Measurements from ENCODE around the gene P2RY6. TPM values are rescaled to one million over a fixed set of nuclear protein-coding genes. Genes with fewer than 3 reads are reported as not detected.

Gene P2RY6
- total RNA-seq, 1 experiment from 2014 or later: 34.7 TPM

DNA sequence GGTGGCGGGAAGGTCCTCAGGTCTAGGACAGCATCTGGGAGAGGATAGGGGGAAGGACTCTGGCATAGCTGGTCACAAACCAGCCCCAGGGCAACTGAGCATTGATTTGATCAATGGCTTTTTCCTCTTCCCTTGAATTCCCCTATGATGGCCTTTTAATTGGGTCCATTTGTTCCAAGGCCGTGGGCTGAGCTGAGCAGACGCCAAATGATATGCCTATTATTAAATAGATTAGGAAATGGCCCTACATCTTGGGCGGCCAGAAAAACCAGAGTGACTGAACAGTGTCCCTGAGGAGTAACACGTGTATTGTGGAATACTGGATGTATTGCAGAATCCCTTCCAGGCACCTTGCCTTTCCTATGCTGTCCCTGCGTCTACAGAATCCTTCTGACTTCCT is 26.7 kb upstream of the P2RY6 start:
- H3F3A ChIP-seq (ENCODE audit: insufficient read depth, low read depth): peaks cover 42% of the 10 kb centered on the region
- BruUV-seq (replicated peaks): no TSS peak
- intact Hi-C loops (cut with micrococcal nuclease; ENCODE audit: unreplicated experiment): no loop called here
- no peak overlapping the region for H3K27ac ChIP-seq
- peaks cover 30% of the 10 kb centered on the region for H3K4me1 ChIP-seq (replicated peaks; ENCODE audit: insufficient read depth)
- peaks cover 12% of the 10 kb centered on the region; the same call in 1 of the 2 replicates for H3K36me3 ChIP-seq (ENCODE audit: low read depth)
- no peaks in the 10 kb centered on the region for H3K79me2 ChIP-seq (ENCODE audit: low read depth)
- no peak overlapping the region for H3K4me3 ChIP-seq
- H3K27me3 ChIP-seq (ENCODE audit: insufficient read depth, low read depth): no peaks in the 10 kb centered on the region
- H3K4me2 ChIP-seq: no peak overlapping the region
- no peak overlapping the region for H2AFZ ChIP-seq
- ChIA-PET POLR2A (ENCODE audit: unreplicated experiment) (no interaction called here), CTCF (interaction anchor here (0.6 to 0.8 kb wide), 2 partner anchors 12 to 52 kb away, joined by 3 to 4 read pairs; no protein-coding TSS in a partner anchor)
- DNase-seq: no peak
- no peaks in the 10 kb centered on the region for H4K20me1 ChIP-seq (ENCODE audit: insufficient read depth)
- TF ChIP-seq, protein P1, sequence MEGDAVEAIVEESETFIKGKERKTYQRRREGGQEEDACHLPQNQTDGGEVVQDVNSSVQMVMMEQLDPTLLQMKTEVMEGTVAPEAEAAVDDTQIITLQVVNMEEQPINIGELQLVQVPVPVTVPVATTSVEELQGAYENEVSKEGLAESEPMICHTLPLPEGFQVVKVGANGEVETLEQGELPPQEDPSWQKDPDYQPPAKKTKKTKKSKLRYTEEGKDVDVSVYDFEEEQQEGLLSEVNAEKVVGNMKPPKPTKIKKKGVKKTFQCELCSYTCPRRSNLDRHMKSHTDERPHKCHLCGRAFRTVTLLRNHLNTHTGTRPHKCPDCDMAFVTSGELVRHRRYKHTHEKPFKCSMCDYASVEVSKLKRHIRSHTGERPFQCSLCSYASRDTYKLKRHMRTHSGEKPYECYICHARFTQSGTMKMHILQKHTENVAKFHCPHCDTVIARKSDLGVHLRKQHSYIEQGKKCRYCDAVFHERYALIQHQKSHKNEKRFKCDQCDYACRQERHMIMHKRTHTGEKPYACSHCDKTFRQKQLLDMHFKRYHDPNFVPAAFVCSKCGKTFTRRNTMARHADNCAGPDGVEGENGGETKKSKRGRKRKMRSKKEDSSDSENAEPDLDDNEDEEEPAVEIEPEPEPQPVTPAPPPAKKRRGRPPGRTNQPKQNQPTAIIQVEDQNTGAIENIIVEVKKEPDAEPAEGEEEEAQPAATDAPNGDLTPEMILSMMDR (conservative IDR thresholded peaks at IDR 0.05): no peak
- TF ChIP-seq EZH2 (IDR thresholded peaks at IDR 0.05; ENCODE audit: low read depth): no peak
- H3K9me3 ChIP-seq (ENCODE audit: insufficient read depth, low read depth): no peaks in the 10 kb centered on the region
- H3K9me2 ChIP-seq (ENCODE audit: insufficient read depth): no peaks in the 10 kb centered on the region

GRCh38 chr11:73246303-73246702 is 25.8 kb upstream of the P2RY6 start:
- DNase-seq: no peak
- no TSS peak for BruUV-seq (replicated peaks)
- intact Hi-C loops (cut with micrococcal nuclease; ENCODE audit: unreplicated experiment): no loop called here
- ChIA-PET CTCF (interaction anchor here (0.6 kb wide), 1 partner anchor 51 kb away, joined by 3 read pairs; no protein-coding TSS in a partner anchor), POLR2A (ENCODE audit: unreplicated experiment) (interaction anchor here (0.6 kb wide), 2 partner anchors 51 to 63 kb away, joined by 3 to 4 read pairs; no protein-coding TSS in a partner anchor)
- no peaks in the 10 kb centered on the region for H4K20me1 ChIP-seq (ENCODE audit: insufficient read depth)
- no peaks in the 10 kb centered on the region for H3K9me3 ChIP-seq (ENCODE audit: insufficient read depth, low read depth)
- no peak overlapping the region for H3K4me3 ChIP-seq
- peaks cover 26% of the 10 kb centered on the region for H3K4me1 ChIP-seq (replicated peaks; ENCODE audit: insufficient read depth)
- H2AFZ ChIP-seq: no peak overlapping the region
- no peaks in the 10 kb centered on the region for H3K79me2 ChIP-seq (ENCODE audit: low read depth)
- peaks cover 44% of the 10 kb centered on the region for H3F3A ChIP-seq (ENCODE audit: insufficient read depth, low read depth)
- no peaks in the 10 kb centered on the region for H3K27me3 ChIP-seq (ENCODE audit: insufficient read depth, low read depth)
- no peak overlapping the region for H3K4me2 ChIP-seq
- H3K27ac ChIP-seq: no peak overlapping the region
- no peaks in the 10 kb centered on the region for H3K9me2 ChIP-seq (ENCODE audit: insufficient read depth)
- peaks cover 12% of the 10 kb centered on the region; the same call in 1 of the 2 replicates for H3K36me3 ChIP-seq (ENCODE audit: low read depth)
- TF ChIP-seq, protein P1 (conservative IDR thresholded peaks at IDR 0.05): no peak
- TF ChIP-seq EZH2 (IDR thresholded peaks at IDR 0.05; ENCODE audit: low read depth): no peak

- H3K4me1 ChIP-seq (replicated peaks; ENCODE audit: insufficient read depth): peaks cover 20% of the 10 kb centered on the region
- BruUV-seq (replicated peaks): no TSS peak
- TF ChIP-seq, protein P1 (conservative IDR thresholded peaks at IDR 0.05): no peak
- no peak for TF ChIP-seq EZH2 (IDR thresholded peaks at IDR 0.05; ENCODE audit: low read depth)
- peaks cover 12% of the 10 kb centered on the region; the same call in 1 of the 2 replicates for H3K36me3 ChIP-seq (ENCODE audit: low read depth)
- peak overlapping the region; percentile 48 for H3K27ac ChIP-seq
- no peaks in the 10 kb centered on the region for H3K27me3 ChIP-seq (ENCODE audit: insufficient read depth, low read depth)
- intact Hi-C loops (cut with micrococcal nuclease; ENCODE audit: unreplicated experiment): loop anchor here (1.0 kb wide), 1 partner anchor 41 kb away; no protein-coding TSS in a partner anchor
- H4K20me1 ChIP-seq (ENCODE audit: insufficient read depth): no peaks in the 10 kb centered on the region
- POLR2A ChIA-PET (ENCODE audit: unreplicated experiment): no interaction called here
- H3K4me3 ChIP-seq: no peak overlapping the region
- H3F3A ChIP-seq (ENCODE audit: insufficient read depth, low read depth): peaks cover 51% of the 10 kb centered on the region
- H2AFZ ChIP-seq: no peak overlapping the region
- no peak for DNase-seq
- H3K79me2 ChIP-seq (ENCODE audit: low read depth): no peaks in the 10 kb centered on the region
- H3K4me2 ChIP-seq: no peak overlapping the region
- no peaks in the 10 kb centered on the region for H3K9me3 ChIP-seq (ENCODE audit: insufficient read depth, low read depth)
- H3K9me2 ChIP-seq (ENCODE audit: insufficient read depth): no peaks in the 10 kb centered on the region
- CTCF ChIA-PET: interaction anchor here (0.6 to 1.1 kb wide), 2 partner anchors 25 to 41 kb away, joined by 4 to 7 read pairs; no protein-coding TSS in a partner anchor
These were observed 23.5 kb upstream of the P2RY6 start for GRCh38 chr11:73248526-73249185.
